Loucy (cell line): Measurements from ENCODE around the gene GLT1D1.

Source experiments
- EZH2phosphoT487 ChIP-seq: fragments of 200-600 bp; IDR thresholded peaks from 2 replicates; pipeline ENCODE4 v1.6.1; 2018; ENCODE audit warnings: antibody characterized with exemption, mild to moderate bottlenecking, moderate library complexity, borderline replicate concordance
- TF ChIP-seq, protein P1 (sequence below): fragments of 200-600 bp; sonication (generic); conservative IDR thresholded peaks from 2 replicates; pipeline ENCODE4 v1.5.1; 2014; ENCODE audit warnings: mild to moderate bottlenecking, antibody characterized with exemption, low read length

DNA sequence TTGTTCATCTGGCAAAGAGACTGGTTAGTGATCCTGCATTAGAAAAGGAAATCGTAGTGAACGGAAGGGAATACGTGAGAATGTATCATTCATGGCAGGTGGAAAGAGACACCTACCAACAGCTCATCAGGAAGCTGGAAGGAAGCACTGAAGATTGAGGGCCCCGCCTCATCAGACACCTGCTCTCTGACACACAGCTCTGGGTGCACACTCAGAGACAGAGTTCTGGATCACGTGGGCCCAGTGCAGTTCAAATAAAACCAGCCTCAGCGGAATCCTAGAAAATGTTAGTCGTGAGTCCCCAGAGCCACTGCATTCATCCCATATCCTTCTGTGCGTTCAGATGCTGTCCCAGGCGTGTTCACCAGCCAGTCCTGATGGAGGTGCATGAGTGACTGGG is 129.7 kb downstream of the GLT1D1 start:
- TF ChIP-seq, protein P1, sequence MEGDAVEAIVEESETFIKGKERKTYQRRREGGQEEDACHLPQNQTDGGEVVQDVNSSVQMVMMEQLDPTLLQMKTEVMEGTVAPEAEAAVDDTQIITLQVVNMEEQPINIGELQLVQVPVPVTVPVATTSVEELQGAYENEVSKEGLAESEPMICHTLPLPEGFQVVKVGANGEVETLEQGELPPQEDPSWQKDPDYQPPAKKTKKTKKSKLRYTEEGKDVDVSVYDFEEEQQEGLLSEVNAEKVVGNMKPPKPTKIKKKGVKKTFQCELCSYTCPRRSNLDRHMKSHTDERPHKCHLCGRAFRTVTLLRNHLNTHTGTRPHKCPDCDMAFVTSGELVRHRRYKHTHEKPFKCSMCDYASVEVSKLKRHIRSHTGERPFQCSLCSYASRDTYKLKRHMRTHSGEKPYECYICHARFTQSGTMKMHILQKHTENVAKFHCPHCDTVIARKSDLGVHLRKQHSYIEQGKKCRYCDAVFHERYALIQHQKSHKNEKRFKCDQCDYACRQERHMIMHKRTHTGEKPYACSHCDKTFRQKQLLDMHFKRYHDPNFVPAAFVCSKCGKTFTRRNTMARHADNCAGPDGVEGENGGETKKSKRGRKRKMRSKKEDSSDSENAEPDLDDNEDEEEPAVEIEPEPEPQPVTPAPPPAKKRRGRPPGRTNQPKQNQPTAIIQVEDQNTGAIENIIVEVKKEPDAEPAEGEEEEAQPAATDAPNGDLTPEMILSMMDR, result no peak
- no peak for TF ChIP-seq EZH2phosphoT487
